ENCODE measurements around the gene BCAN.

- TF ChIP-seq EZH2phosphoT487 (IDR thresholded peaks at IDR 0.05; ENCODE audit: insufficient read depth, low read depth) (no peak), EZH2 (IDR thresholded peaks at IDR 0.05; ENCODE audit: insufficient read depth, poor library complexity, severe bottlenecking) (no peak)
Measured at GRCh38 chr1:156691665-156692440, 49.9 kb downstream of the BCAN start.
